Adrenal gland (tissue), 5 donors: Measurements from ENCODE around the gene RGS6.

Source experiments
- POLR2A ChIP-seq, 2 donors: fragments of 450-650 bp; IDR thresholded peaks; one replicate each; pipeline ENCODE4 v1.6.1; 2017; ENCODE audit warnings: antibody characterized with exemption in 2 of 2, mild to moderate bottlenecking in 2 of 2, moderate library complexity in 1 of 2
- TF ChIP-seq, protein P1 (sequence below), 6 experiments: fragments of 450-650 bp in 4 of 6; fragments of 200-600 bp in 2 of 6; sonication (generic) in 1 of 6; IDR thresholded peaks; 1 replicate in 5 of 6; 2 replicates in 1 of 6; pipeline versions ENCODE4 v1.5.1 to v1.8.0; 2016 to 2021; ENCODE audit warnings: antibody characterized with exemption in 6 of 6, mild to moderate bottlenecking in 2 of 6, moderate library complexity in 1 of 6
- donor health status: DM: no; HTN: no; CAD: no.

DNA sequence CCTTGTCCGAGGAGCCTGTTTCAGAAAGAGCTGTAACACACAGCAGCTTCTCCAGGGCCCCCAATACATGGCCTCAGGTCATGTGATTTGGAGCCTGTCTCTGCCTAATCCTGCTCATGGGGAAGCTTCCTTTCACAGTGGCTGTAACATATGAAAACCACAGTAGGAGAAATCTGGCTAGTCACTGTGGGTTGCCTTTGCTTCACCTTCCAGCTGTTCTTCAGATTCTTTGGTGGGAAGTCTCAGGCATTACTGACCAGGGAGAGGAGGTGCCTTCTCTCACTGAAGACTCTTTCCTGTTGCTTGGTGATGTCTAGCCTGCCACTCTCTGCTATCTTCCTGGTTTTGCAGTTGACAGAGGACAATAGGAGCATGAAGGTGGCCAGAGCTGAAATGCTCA is 611.1 kb downstream of the RGS6 start:
- no peak for TF ChIP-seq POLR2A (IDR thresholded peaks at IDR 0.05)
- TF ChIP-seq, protein P1, sequence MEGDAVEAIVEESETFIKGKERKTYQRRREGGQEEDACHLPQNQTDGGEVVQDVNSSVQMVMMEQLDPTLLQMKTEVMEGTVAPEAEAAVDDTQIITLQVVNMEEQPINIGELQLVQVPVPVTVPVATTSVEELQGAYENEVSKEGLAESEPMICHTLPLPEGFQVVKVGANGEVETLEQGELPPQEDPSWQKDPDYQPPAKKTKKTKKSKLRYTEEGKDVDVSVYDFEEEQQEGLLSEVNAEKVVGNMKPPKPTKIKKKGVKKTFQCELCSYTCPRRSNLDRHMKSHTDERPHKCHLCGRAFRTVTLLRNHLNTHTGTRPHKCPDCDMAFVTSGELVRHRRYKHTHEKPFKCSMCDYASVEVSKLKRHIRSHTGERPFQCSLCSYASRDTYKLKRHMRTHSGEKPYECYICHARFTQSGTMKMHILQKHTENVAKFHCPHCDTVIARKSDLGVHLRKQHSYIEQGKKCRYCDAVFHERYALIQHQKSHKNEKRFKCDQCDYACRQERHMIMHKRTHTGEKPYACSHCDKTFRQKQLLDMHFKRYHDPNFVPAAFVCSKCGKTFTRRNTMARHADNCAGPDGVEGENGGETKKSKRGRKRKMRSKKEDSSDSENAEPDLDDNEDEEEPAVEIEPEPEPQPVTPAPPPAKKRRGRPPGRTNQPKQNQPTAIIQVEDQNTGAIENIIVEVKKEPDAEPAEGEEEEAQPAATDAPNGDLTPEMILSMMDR (IDR thresholded peaks at IDR 0.05), result no peak
